GM10266 (cell line): ENCODE data around the gene CNTN4.

Experiments used
- DNase-seq: peaks from one replicate; pipeline ENCODE4 v3.0.0; 2012; ENCODE audit errors: extremely low spot score
- TF ChIP-seq, protein P1 (sequence below): IDR thresholded peaks from 2 replicates; pipeline ENCODE4 v1.5.1; 2012; ENCODE audit warnings: mild to moderate bottlenecking, low read depth; ENCODE audit not compliant: control insufficient read depth, insufficient read depth; ENCODE audit errors: missing control alignments

CNTN4 gene

DNA sequence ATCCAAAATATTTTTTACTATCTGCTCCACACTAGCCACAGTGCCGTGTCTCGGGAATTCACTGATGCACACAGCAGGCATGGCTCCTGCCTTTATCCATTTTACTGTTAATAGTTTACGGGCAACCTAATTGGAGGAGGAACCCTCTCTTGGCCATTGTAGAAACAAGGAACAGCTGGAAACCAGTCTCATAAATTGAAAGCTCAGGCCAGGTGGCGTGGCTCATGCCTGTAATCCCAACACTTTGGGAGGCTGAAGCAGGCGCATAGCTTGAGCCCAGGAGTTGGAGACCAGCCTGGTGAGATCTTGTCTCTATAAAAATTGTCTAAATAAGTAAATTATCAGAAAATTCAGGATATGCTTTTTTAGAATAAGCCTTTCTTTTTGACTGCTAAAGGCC is 972.5 kb downstream of the CNTN4 start:
- TF ChIP-seq, protein P1, sequence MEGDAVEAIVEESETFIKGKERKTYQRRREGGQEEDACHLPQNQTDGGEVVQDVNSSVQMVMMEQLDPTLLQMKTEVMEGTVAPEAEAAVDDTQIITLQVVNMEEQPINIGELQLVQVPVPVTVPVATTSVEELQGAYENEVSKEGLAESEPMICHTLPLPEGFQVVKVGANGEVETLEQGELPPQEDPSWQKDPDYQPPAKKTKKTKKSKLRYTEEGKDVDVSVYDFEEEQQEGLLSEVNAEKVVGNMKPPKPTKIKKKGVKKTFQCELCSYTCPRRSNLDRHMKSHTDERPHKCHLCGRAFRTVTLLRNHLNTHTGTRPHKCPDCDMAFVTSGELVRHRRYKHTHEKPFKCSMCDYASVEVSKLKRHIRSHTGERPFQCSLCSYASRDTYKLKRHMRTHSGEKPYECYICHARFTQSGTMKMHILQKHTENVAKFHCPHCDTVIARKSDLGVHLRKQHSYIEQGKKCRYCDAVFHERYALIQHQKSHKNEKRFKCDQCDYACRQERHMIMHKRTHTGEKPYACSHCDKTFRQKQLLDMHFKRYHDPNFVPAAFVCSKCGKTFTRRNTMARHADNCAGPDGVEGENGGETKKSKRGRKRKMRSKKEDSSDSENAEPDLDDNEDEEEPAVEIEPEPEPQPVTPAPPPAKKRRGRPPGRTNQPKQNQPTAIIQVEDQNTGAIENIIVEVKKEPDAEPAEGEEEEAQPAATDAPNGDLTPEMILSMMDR: no peak
- DNase-seq: no peak

DNA sequence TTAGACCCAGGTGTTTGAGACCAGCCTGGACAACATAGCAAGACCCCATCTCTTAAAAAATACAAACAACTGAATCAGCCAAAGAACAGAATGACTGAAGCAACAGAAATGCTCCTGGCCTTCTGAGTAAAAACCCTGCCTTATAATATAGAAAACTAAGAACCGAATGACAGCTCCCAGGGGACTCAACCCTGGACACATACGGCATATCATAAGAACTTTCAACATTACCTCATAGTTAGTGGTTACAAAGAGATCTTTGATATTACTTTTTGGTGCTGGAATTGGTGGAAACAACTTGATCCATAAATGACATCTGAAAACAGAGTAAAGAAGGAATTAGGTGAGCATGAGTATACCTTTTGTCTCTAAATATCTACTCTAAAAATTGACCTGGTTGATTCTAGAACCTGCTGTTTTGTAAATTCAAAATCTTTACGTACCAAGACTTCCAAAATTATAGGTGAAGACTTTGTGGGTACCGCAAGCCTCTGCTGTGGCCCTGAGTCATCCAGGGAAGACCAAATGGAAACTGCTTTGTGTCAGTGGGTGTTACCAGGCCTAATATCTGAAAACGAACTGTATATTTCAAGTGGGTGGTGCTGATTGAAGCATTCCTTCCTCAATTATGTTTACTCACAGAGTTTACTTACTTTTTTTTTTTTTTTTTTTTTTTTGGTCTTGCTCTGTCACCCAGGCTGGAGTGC is 976.0 kb downstream of the CNTN4 start:
- TF ChIP-seq, protein P1: no peak
- DNase-seq: peak; percentile 19

DNA sequence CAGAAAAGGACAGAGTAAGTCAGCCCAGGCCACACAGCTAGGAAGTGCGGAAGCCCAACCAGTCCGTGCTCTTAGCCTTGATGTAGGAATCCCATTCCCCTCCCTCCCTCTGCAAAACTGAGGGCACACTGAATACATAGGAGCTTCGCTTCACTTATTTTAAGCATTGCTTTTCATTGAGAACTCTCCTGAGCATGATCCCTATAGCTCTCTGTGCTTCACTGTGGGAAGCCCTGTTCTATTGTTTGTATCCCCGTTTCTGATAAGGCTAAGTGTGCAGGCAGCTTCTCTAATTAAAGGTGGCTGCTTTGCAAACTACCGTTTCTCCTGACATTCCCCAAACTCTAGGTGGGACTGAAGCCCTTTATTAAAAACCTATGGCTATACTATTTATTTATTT is 981.6 kb downstream of the CNTN4 start:
- TF ChIP-seq, protein P1: no peak
- DNase-seq: no peak

DNA sequence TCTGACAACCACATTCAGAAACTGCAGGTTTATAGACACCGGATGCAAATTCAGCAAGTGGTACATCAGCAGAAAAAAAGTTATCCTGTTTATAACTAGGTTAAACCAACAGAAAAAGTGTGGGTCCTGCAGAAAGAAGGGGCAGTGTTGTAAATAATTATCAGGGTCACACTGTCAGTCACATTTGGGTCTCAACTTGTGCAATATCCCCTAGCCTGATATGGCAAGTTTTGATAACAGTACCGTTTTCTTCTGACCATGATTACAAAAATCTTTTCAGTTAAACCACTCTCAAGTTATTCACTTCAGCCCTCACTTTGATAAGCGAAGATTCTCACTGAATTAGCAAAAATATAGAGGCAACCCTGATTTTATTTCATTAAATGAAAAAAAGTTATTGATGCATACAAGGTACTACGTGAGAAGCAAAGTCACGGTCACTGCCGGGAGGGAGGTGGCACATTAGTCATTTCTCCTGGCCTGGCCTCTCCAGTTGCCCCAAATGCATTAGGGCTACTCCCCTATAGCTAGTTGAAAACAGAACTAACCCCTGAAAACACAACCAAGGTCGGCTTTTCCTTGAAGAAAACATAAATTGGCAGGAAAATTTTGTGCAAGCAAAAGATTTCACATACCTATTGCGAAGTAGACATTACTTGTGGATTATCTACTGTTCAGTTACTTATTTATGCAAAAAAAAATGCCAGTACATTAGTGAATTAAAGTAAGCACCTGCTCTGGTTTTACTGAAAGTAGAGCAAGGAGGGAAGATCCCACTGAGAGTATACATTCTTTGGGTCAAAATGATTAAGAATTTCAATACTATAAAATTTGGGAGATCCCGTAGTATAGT is 982.9 kb downstream of the CNTN4 start:
- DNase-seq: no peak
- TF ChIP-seq, protein P1: no peak

DNA sequence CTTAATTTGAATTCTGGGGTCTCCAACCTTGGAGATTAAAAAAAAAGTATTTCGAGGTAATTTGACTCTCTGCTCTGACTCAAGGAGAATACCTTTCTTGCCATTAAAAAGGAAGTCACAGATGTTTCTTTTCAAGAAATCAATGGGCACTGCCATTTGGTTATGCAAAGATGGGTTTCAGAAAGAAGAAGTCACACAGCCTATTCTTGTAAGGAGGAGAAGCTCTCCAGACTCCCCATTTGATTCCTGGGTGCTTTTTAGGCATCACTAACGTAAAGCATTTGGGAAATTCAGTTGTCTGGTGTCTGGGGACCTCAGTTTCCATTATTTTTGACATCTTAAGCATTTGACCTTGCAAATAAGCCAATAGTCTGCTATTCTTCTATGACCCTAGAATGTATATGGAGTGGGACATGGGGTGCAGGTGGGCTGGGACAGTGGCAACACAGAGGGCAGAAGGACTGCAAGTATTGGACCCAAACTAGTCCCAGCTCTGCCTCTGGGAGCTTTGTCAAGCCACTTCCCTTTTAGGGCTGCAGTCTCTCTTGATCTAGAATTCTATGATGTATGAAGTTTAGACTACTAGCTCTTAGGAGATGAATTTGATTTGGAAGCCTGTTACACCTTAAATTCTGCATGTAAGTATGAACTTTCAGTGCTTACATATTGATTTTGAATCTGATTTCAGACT is 983.7 kb downstream of the CNTN4 start:
- no peak for DNase-seq
- TF ChIP-seq, protein P1: no peak

DNA sequence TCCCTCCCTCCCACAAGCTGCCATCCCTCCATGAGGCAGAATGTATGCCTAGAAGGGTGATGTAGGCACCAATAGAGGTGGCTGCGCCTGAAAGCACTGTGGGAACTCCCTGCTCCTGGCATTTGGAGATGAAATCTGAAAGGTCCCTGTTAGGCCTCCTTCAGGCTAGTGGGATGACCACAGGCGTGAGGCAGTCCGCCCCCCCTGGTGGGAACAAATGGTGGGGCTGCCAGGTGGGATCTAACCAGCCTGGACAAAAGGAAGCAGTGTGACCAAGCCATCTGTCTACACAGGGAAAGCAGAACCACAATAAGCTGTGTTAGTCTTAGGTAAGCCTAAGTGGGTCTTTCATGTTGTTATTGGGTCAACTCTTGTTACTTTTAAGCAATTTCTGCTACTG is 986.2 kb downstream of the CNTN4 start:
- no peak for DNase-seq
- TF ChIP-seq, protein P1: no peak
